GM12891 (cell line): ENCODE measurements around the gene ARFRP1.

Experiments
- DNase-seq: peaks from one replicate; pipeline ENCODE4 v3.0.0; 2011; ENCODE audit warnings: low spot score; ENCODE audit not compliant: insufficient read length
- FAIRE-seq: peaks from 2 replicates; lab custom pipeline; 2011; peaks lifted over from hg19 to GRCh38; lab: Jason Lieb, UNC
- PAX5 ChIP-seq: IDR thresholded peaks from 2 replicates; pipeline ENCODE4 v1.6.1; 2011; ENCODE audit warnings: low read length, moderate library complexity, mild to moderate bottlenecking; ENCODE audit not compliant: insufficient read depth, severe bottlenecking
- POLR2A ChIP-seq: IDR thresholded peaks from 2 replicates; pipeline ENCODE4 v1.6.1; 2011; ENCODE audit warnings: low read depth, low read length, control low read depth
- POLR2AphosphoS5 ChIP-seq: IDR thresholded peaks from 2 replicates; pipeline ENCODE4 v1.6.1; 2011; ENCODE audit warnings: low read depth, low read length, control low read depth
- POU2F2 ChIP-seq: IDR thresholded peaks from 2 replicates; pipeline ENCODE4 v1.6.1; 2011; ENCODE audit warnings: low read depth, mild to moderate bottlenecking, control low read depth, low read length, moderate library complexity
- SPI1 ChIP-seq: IDR thresholded peaks from 2 replicates; pipeline ENCODE4 v1.6.1; 2011; ENCODE audit warnings: low read depth, low read length, control low read depth
- TAF1 ChIP-seq: IDR thresholded peaks from 2 replicates; pipeline ENCODE4 v1.6.1; 2011; ENCODE audit warnings: low read depth, low read length, control low read depth

ARFRP1 gene

GRCh38 chr20:63738687-63739129 is 30.9 kb upstream of the ARFRP1 start:
- DNase-seq: no peak
- FAIRE-seq: no peak

GRCh38 chr20:63737945-63738686 is 30.3 kb upstream of the ARFRP1 start:
- peak; percentile 78 for FAIRE-seq
- no peak for TF ChIP-seq POLR2AphosphoS5
- TF ChIP-seq POLR2A: no peak

More at GRCh38 chr20:63738687-63739129, 30.9 kb upstream of the ARFRP1 start:
- TF ChIP-seq TAF1: no peak

GRCh38 chr20:63737695-63737944 is 29.8 kb upstream of the ARFRP1 start:
- no peak for FAIRE-seq
- TF ChIP-seq TAF1: no peak
- no peak for TF ChIP-seq POLR2AphosphoS5
- TF ChIP-seq PAX5: no peak
- no peak for TF ChIP-seq POU2F2
- TF ChIP-seq SPI1: no peak
- TF ChIP-seq POLR2A: no peak

More at GRCh38 chr20:63737945-63738686, 30.3 kb upstream of the ARFRP1 start:
- no peak for DNase-seq

DNA sequence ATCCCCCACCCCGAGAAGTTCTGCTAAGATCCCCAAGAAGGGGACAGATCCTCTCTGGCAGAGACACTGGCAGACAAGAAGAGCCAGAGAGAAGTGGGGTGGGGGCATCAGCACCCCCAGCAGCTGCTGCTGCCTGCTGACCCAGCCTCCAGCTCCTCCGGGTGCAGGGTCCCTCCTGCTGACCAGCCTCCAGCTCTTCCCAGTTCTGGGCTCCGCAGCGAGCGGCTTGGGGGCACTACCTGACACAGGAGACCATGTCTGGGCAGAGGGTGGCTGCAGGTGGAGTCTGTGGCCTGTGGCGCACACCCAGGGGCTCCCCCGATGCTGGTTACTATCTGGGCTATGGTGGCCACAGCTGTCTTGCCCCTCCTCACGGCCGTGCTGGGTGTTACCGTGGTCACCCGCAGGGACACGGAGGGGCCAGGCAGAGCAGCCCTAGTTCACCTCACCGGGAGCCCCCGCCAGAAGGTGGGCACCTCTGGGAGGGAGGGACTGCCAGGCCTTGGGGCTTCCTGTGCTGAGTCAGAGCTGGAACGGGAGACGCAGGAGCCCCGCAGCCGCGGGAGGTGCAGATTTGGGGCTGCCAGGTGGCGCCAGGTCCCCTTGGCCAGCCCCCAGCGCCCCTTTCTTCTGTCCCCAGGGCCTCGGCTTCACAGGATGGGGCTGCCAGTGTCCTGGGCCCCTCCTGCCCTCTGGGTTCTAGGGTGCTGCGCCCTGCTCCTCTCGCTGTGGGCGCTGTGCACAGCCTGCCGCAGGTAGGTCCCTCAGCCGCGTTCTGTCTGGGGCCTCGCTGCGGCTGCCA is 29.3 kb upstream of the ARFRP1 start:
- TF ChIP-seq SPI1 (no peak), POLR2AphosphoS5 (peak; percentile 33; the same call in 1 of the 2 replicates), POLR2A (no peak)
- DNase-seq (no peak), FAIRE-seq (no peak)

More at GRCh38 chr20:63737695-63737944, 29.8 kb upstream of the ARFRP1 start:
- no peak for DNase-seq

DNA sequence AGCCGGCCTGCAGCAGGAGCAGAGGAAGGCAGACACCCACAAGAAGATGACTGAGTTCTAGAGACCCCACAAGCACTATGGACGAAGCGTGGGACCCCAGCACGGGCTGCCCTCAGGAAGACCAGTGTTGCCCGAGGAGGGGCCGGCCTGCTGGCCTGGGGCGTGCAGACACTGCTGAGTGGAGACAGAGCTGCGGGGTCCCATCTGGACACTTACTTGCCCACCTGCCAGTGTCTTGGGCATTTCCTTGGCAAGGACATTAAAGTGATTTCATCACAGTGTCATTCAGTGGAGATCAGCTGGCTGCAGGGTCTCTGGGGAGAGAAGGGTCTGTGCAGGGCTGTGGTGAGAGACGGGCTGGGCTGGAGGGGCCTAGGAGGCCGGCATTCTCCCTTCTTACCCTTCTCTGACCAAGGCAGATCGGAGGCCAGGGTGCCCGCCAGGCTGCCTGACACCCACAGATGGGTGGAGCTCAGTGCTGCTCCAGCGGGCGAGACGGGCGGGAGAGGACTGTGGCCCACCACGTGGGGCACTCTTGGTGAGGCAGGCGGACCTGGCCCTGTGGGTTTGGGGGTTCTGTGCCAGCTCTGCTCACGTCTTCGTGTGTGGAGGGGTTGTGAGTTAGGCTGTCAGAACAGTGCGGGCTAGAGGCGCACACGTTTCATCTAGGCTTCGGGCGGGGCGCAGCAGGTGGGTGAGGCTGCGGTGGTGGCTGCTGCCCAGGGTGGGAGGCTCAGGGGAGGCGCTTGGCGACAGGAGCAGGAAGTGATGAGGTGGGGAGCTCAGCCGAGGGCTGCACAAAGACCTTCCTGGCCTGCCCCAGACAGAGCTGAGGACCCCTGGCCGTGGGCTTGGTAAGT is 28.3 kb upstream of the ARFRP1 start, which contains the start of gene LIME1:
Gene LIME1 (plus strand): TSS at position 806 of the 860 bp plus-strand sequence. CDS start 886 bp downstream, outside the sequence.
- DNase-seq (peak; percentile 80), FAIRE-seq (peak; percentile 97)
- TF ChIP-seq SPI1 (no peak), POLR2AphosphoS5 (no peak), PAX5 (no peak), POLR2A (peak; percentile 30; the same call in 1 of the 2 replicates), POU2F2 (no peak)

- DNase-seq: no peak
- FAIRE-seq: no peak
- no peak for TF ChIP-seq SPI1
Measured at GRCh38 chr20:63734946-63735858, 27.4 kb upstream of the ARFRP1 start.

DNA sequence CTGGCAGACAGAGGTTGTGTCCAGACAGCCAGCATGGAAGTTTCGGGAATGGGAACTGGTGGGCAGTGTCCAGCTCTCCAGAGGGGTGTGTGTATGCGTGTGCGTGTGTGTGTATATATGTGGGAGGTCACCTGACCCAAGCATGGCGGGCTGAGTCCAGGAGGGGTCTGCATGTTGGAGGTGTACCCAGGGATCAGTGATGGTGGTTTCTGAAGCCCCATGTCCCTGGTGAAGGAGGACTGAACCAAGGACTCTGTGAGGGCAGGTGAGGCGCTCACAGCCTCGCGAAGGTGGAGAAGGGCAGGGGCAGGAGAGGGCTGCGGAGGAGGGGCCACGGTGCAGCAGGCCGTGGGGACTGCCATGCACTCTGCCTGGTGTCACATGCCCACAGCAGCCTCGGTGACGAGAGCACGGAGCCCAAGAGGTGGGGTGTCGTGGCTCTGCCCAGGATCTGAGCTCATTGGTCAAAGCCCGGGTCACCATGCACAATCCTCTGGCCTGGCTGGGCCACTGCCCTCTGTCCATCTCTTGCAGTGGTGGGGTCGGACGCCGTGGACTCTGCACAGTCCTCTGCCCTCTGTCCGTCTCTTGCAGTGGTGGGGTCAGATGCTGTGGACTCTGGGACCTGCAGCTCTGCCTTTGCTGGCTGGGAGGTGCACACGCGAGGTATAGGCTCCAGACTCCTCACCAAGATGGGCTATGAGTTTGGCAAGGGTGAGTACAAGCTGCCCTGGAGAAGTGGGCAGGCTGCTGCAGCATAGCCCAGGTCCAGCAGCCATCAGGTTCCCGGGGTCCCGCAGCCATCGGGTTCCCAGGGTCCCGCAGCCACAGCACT is 26.6 kb upstream of the ARFRP1 start:
- DNase-seq (no peak), FAIRE-seq (no peak)
- no peak for TF ChIP-seq SPI1
- no peak for TF ChIP-seq TAF1
- TF ChIP-seq POU2F2: no peak
- 0 out of 2 replicates have a peak, but pooled peaks have one; percentile 19 for TF ChIP-seq POLR2AphosphoS5
- TF ChIP-seq PAX5: no peak
- TF ChIP-seq POLR2A: 0 out of 2 replicates have a peak, but pooled peaks have one; percentile 25

- FAIRE-seq (no peak), DNase-seq (no peak)
- no peak for TF ChIP-seq PAX5
- no peak for TF ChIP-seq SPI1
- no peak for TF ChIP-seq POU2F2
- TF ChIP-seq TAF1: no peak
- no peak for TF ChIP-seq POLR2A
- no peak for TF ChIP-seq POLR2AphosphoS5
Measured at GRCh38 chr20:63733579-63734081, 25.9 kb upstream of the ARFRP1 start.
